GM12878 (cell line): ENCODE data around the gene SLC13A4. TPM values are rescaled to one million over a fixed set of nuclear protein-coding genes. Genes with fewer than 3 reads are reported as not detected.

Experiments used
- ATAC-seq: fragments of 200-7000 bp; cut with Tn5 transposase; 3 replicates; pipeline ENCODE4 v1.9.1; 2020; ENCODE audit warnings: mild to moderate bottlenecking, moderate library complexity
- BruUV-seq: library from RNA; stranded (reverse); fragments of 400-500 nt; replicated peaks from 2 replicates; lab custom pipeline; 2021; lab: Mats Ljungman, UMichigan
- CTCF ChIA-PET: fragments of 300-600 bp; sonication (Branson Sonifier 250); formaldehyde crosslinking; extraction: SDS; loops from one replicate; lab custom pipeline; 2021; ENCODE audit warnings: inconsistent platforms; lab: Yijun Ruan, JAX
- POLR2A ChIA-PET: fragments of 350-600 bp; formaldehyde crosslinking; extraction: SDS; loops from one replicate; lab custom pipeline; 2021; ENCODE audit warnings: inconsistent platforms; lab: Charles Lee
- RAD21 ChIA-PET: fragments of 300-600 bp; sonication (Branson Sonifier 250); formaldehyde crosslinking; loops from one replicate; lab custom pipeline; 2023; ENCODE audit warnings: antibody characterized with exemption; ENCODE audit not compliant: unreplicated experiment; lab: Charles Lee
- SMC1A ChIA-PET: fragments of 300-600 bp; sonication (Branson Sonifier 250); formaldehyde crosslinking; loops from one replicate; lab custom pipeline; 2023; ENCODE audit not compliant: unreplicated experiment, uncharacterized antibody; lab: Charles Lee
- DNase-seq: peaks from one replicate; pipeline ENCODE4 v3.0.0-alpha.2; 2011; ENCODE audit warnings: low read depth, low spot score
- FAIRE-seq: peaks from 3 replicates; lab custom pipeline; 2011; peaks lifted over from hg19 to GRCh38; lab: Jason Lieb, UNC
- H2AFZ ChIP-seq: 2 replicates; pipeline ENCODE4 v1.6.0; 2011; ENCODE audit warnings: low read depth, low read length, control low read depth; ENCODE audit not compliant: control insufficient read depth
- H3K27ac ChIP-seq: 2 replicates; pipeline ENCODE4 v1.5.1; 2011; ENCODE audit warnings: control low read depth; ENCODE audit not compliant: control insufficient read depth, insufficient read depth
- H3K27me3 ChIP-seq, 2 experiments: replicated peaks in 1 of 2; 2 replicates each; pipeline versions ENCODE4 v1.6.0 to v1.6.1; 2011; ENCODE audit warnings: low read length in 1 of 2; ENCODE audit not compliant: control insufficient read depth in 2 of 2, insufficient read depth in 2 of 2
- H3K36me3 ChIP-seq, 2 experiments: 2 replicates each; pipeline ENCODE4 v1.5.1; 2011; ENCODE audit warnings: low read length in 1 of 2; ENCODE audit not compliant: control insufficient read depth in 2 of 2, insufficient read depth in 2 of 2
- H3K4me1 ChIP-seq: 2 replicates; pipeline ENCODE4 v1.6.1; 2011; ENCODE audit warnings: mild to moderate bottlenecking, low read length, moderate library complexity, mixed read lengths; ENCODE audit not compliant: control insufficient read depth, insufficient read depth
- H3K4me2 ChIP-seq: 2 replicates; pipeline ENCODE4 v1.6.0; 2011; ENCODE audit warnings: control low read depth; ENCODE audit not compliant: control insufficient read depth, insufficient read depth
- H3K4me3 ChIP-seq: fragments of 200-600 bp; sonication (generic); 2 replicates; pipeline ENCODE4 v1.5.1; 2016
- H3K79me2 ChIP-seq: 2 replicates; pipeline ENCODE4 v1.6.0; 2011; ENCODE audit warnings: low read length; ENCODE audit not compliant: control insufficient read depth, insufficient read depth
- H3K9ac ChIP-seq: 2 replicates; pipeline ENCODE4 v1.8.0; 2011; ENCODE audit warnings: low read length, control low read depth, mixed read lengths; ENCODE audit not compliant: control insufficient read depth, insufficient read depth
- H3K9me3 ChIP-seq: replicated peaks from 3 replicates; pipeline ENCODE4 v1.5.1; 2011; ENCODE audit warnings: mild to moderate bottlenecking, low read length; ENCODE audit not compliant: control insufficient read depth, insufficient read depth
- H4K20me1 ChIP-seq: 2 replicates; pipeline ENCODE4 v1.6.0; 2011; ENCODE audit not compliant: control insufficient read depth, insufficient read depth
- BCLAF1 ChIP-seq: fragments of 450-650 bp; IDR thresholded peaks from 2 replicates; pipeline ENCODE4 v1.6.1; 2017; ENCODE audit warnings: antibody characterized with exemption, mild to moderate bottlenecking, moderate library complexity
- E2F4 ChIP-seq: IDR thresholded peaks from 2 replicates; pipeline ENCODE4 v1.6.1; 2012; ENCODE audit warnings: low read depth, low read length, improper control_type of control experiment
- ETV6 ChIP-seq, 2 experiments: fragments of 450-650 bp in 1 of 2; IDR thresholded peaks in 1 of 2; conservative IDR thresholded peaks in 1 of 2; 2 replicates each; pipeline ENCODE4 v1.6.1; 2014; ENCODE audit warnings: antibody characterized with exemption in 1 of 2, borderline replicate concordance in 1 of 2, low read depth in 1 of 2, mild to moderate bottlenecking in 1 of 2, moderate library complexity in 1 of 2
- EZH2 ChIP-seq: IDR thresholded peaks from 2 replicates; pipeline ENCODE4 v1.6.1; 2012; ENCODE audit warnings: low read depth, mild to moderate bottlenecking, control low read depth, inconsistent platforms, low read length, borderline replicate concordance; ENCODE audit not compliant: control insufficient read depth
- LARP7 ChIP-seq: fragments of 450-650 bp; IDR thresholded peaks from 2 replicates; pipeline ENCODE4 v1.6.1; 2017; ENCODE audit warnings: mild to moderate bottlenecking
- MYB ChIP-seq: fragments of 150-350 bp; IDR thresholded peaks from 2 replicates; pipeline ENCODE4 v1.6.1; 2014; ENCODE audit warnings: mild to moderate bottlenecking, low read depth, low read length, borderline replicate concordance
- NBN ChIP-seq: fragments of 450-650 bp; IDR thresholded peaks from 2 replicates; pipeline ENCODE4 v1.6.1; 2016
- SMAD1 ChIP-seq: fragments of 450-650 bp; IDR thresholded peaks from 2 replicates; pipeline ENCODE4 v1.6.1; 2018; ENCODE audit warnings: mild to moderate bottlenecking, low read depth; ENCODE audit not compliant: partially characterized antibody
- ZNF217 ChIP-seq: fragments of 450-650 bp; IDR thresholded peaks from 2 replicates; pipeline ENCODE4 v1.6.1; 2017; ENCODE audit warnings: antibody characterized with exemption, mild to moderate bottlenecking
- ZNF274 ChIP-seq: IDR thresholded peaks from one replicate; pipeline ENCODE4 v1.8.0; 2011; ENCODE audit not compliant: insufficient read length, insufficient read depth
- ZNF622 ChIP-seq: fragments of 450-650 bp; IDR thresholded peaks from 2 replicates; pipeline ENCODE4 v1.6.1; 2017; ENCODE audit warnings: mild to moderate bottlenecking, inconsistent platforms
- WGBS: methylation state at CpG from one replicate; pipeline ENCODE4 v1.1.6; 2016; ENCODE audit warnings: low lambda C conversion rate; ENCODE audit not compliant: insufficient replicate concordance, insufficient coverage; ENCODE audit errors: missing lambda C conversion rate; 5-methylcytosine and 5-hydroxymethylcytosine counted together
- in situ Hi-C: fragments of 300-500 bp; cut with MboI; formaldehyde crosslinking; loops from 9 replicates; pipeline ENCODE4 v1.14.3; 2018; ENCODE audit warnings: mixed read lengths
- intact Hi-C: fragments of 100-400 bp; cut with micrococcal nuclease; formaldehyde crosslinking; loops from one replicate; pipeline ENCODE4 v1.14.2; 2022; ENCODE audit not compliant: unreplicated experiment
- polyA plus RNA-seq, 11 experiments: library from polyadenylated mRNA; depleted of rRNA in 4 of 11; unstranded in 6 of 11; stranded (reverse) in 5 of 11; fragments of >200 nt; fragmentation: Nextera tagmentation in 4 of 11; fragmentation: Illumina TruSeq in 1 of 11; extraction: Ambion mirVana in 4 of 11; extraction: Trizol in 1 of 11; gene quantifications; 1 replicate in 1 of 11; 2 replicates in 10 of 11; pipeline versions ENCODE4 v1.2.1 to v1.2.3, GENCODE V29; 2011 to 2016; ENCODE audit warnings: inconsistent platforms in 2 of 11, missing spikeins in 2 of 11, low read depth in 1 of 11
- total RNA-seq, 4 experiments: library from RNA; depleted of rRNA in 3 of 4; stranded (reverse); fragments of >200 nt in 3 of 4; fragmentation: Illumina TruSeq in 1 of 4; extraction: Trizol in 1 of 4; gene quantifications; 2 replicates each; pipeline versions ENCODE4 v1.2.1 to v1.2.3, GENCODE V29; 2013 to 2021

Gene SLC13A4
- total and polyA plus RNA-seq, 10 of the 15 experiments (the other 5 are each of a cell fraction or from before 2014, with no cell fraction given): 0.14 to 0.23 (median 0.20) TPM; not detected in 7

GRCh38 chr7:135718794-135719437 is 9.1 kb downstream of the SLC13A4 start:
- no peaks in the 10 kb centered on the region for H3K79me2 ChIP-seq
- DNase-seq (no peak), ATAC-seq (no peak), FAIRE-seq (no peak)
- H3K27me3 ChIP-seq: no peaks in the 10 kb centered on the region; a peak in 1 of 4 replicates
- ChIA-PET CTCF (interaction anchor here (0.6 to 1.8 kb wide), 4 partner anchors 30 to 73 kb away, joined by 3 to 4 read pairs (median 3); partner anchors contain the start of gene STMP1), RAD21 (no interaction called here), POLR2A (no interaction called here), SMC1A (no interaction called here)
- BruUV-seq: no TSS peak
- H4K20me1 ChIP-seq: no peaks in the 10 kb centered on the region
- no peaks in the 10 kb centered on the region for H3K36me3 ChIP-seq
- intact Hi-C loops: no loop called here
- no peak overlapping the region for H2AFZ ChIP-seq
- WGBS: 31% methylated on average over 7 of the region's 7 CpGs
- in situ Hi-C loops: no loop called here
- H3K9me3 ChIP-seq: no peaks in the 10 kb centered on the region
- H3K9ac ChIP-seq: no peak overlapping the region
- no peak for TF ChIP-seq ZNF622
- no peak for TF ChIP-seq ZNF217
- no peak for TF ChIP-seq LARP7
- TF ChIP-seq ZNF274: no peak
- no peak for TF ChIP-seq BCLAF1
- no peak for TF ChIP-seq EZH2
- no peak for TF ChIP-seq MYB
- TF ChIP-seq NBN: no peak
- TF ChIP-seq ETV6 (conservative IDR thresholded peaks at IDR 0.05 in 1 of 2, IDR thresholded peaks at IDR 0.05 in 1 of 2; ENCODE audit: borderline replicate concordance in 1 of 2, low read depth in 1 of 2): no peak
- no peak for TF ChIP-seq SMAD1
- no peak for TF ChIP-seq E2F4
- no peaks in the 10 kb centered on the region for H3K4me1 ChIP-seq
- no peak overlapping the region for H3K4me2 ChIP-seq
- no peak overlapping the region for H3K27ac ChIP-seq
- H3K4me3 ChIP-seq: no peak overlapping the region
